PC-3 (cell line): ENCODE measurements around the gene SCNN1B. TPM values are rescaled to one million over a fixed set of nuclear protein-coding genes. Genes with fewer than 3 reads are reported as not detected.

Experiments
- ATAC-seq: fragments of 200-7000 bp; cut with Tn5 transposase; 2 replicates; pipeline ENCODE4 v1.9.1; 2020; ENCODE audit warnings: mild to moderate bottlenecking, moderate library complexity
- BruUV-seq: library from RNA; stranded (reverse); fragments of 400-500 nt; replicated peaks from 2 replicates; lab custom pipeline; 2021; lab: Mats Ljungman, UMichigan
- CTCF ChIA-PET: fragments of 300-600 bp; sonication (Branson Sonifier 250); formaldehyde crosslinking; loops from one replicate; lab custom pipeline; 2022; ENCODE audit warnings: antibody characterized with exemption; lab: Charles Lee
- POLR2A ChIA-PET: fragments of 300-600 bp; sonication (Branson Sonifier 250); formaldehyde crosslinking; loops from one replicate; lab custom pipeline; 2022; ENCODE audit warnings: antibody characterized with exemption; ENCODE audit not compliant: unreplicated experiment; lab: Charles Lee
- DNase-seq: peaks from one replicate; pipeline ENCODE4 v3.0.0-alpha.2; 2015
- H2AFZ ChIP-seq: fragments of 300-600 bp; sonication (generic); 2 replicates; pipeline ENCODE4 v1.6.0; 2016; ENCODE audit warnings: antibody characterized with exemption, low read length
- H3F3A ChIP-seq: fragments of 300-600 bp; sonication (generic); one replicate; pipeline ENCODE4 v1.6.0; 2017; ENCODE audit warnings: antibody characterized with exemption, low read length, control low read depth, mild to moderate bottlenecking; ENCODE audit not compliant: unreplicated experiment
- H3K27ac ChIP-seq: fragments of 300-600 bp; sonication (generic); 2 replicates; pipeline ENCODE4 v1.5.1; 2016; ENCODE audit warnings: mild to moderate bottlenecking, low read length
- H3K27me3 ChIP-seq: fragments of 300-600 bp; sonication (generic); 2 replicates; pipeline ENCODE4 v1.6.1; 2016; ENCODE audit warnings: low read length, mixed read lengths
- H3K36me3 ChIP-seq: fragments of 300-600 bp; sonication (generic); 2 replicates; pipeline ENCODE4 v1.6.1; 2016; ENCODE audit warnings: low read depth, mixed run types, low read length, mixed read lengths
- H3K4me1 ChIP-seq: fragments of 300-600 bp; sonication (generic); 2 replicates; pipeline ENCODE4 v1.5.1; 2016; ENCODE audit warnings: low read length; ENCODE audit not compliant: insufficient read depth
- H3K4me2 ChIP-seq: fragments of 300-600 bp; sonication (generic); 2 replicates; pipeline ENCODE4 v1.6.0; 2016; ENCODE audit warnings: low read length
- H3K4me3 ChIP-seq: fragments of 300-600 bp; sonication (generic); 2 replicates; pipeline ENCODE4 v1.5.1; 2016; ENCODE audit warnings: mild to moderate bottlenecking, low read length, mixed read lengths
- H3K79me2 ChIP-seq: fragments of 300-600 bp; sonication (generic); 2 replicates; pipeline ENCODE4 v1.6.1; 2017; ENCODE audit warnings: low read length, mixed read lengths
- H3K9ac ChIP-seq: fragments of 300-600 bp; sonication (generic); 2 replicates; pipeline ENCODE4 v1.6.0; 2016; ENCODE audit warnings: mild to moderate bottlenecking, low read length
- H3K9me2 ChIP-seq: fragments of 300-600 bp; sonication (generic); replicated peaks from 2 replicates; pipeline ENCODE4 v1.6.1; 2016; ENCODE audit warnings: mixed run types, low read length, mixed read lengths
- H3K9me3 ChIP-seq: fragments of 300-600 bp; sonication (generic); 2 replicates; pipeline ENCODE4 v1.6.1; 2016; ENCODE audit warnings: low read length, mixed read lengths
- H4K20me1 ChIP-seq: fragments of 300-600 bp; sonication (generic); 2 replicates; pipeline ENCODE4 v1.6.1; 2016; ENCODE audit warnings: low read length, mixed read lengths
- EZH2 ChIP-seq: fragments of 300-600 bp; sonication (generic); IDR thresholded peaks from one replicate; pipeline ENCODE4 v1.6.1; 2017; ENCODE audit warnings: antibody characterized with exemption, mild to moderate bottlenecking, low read length; ENCODE audit not compliant: unreplicated experiment
- EZH2phosphoT487 ChIP-seq: fragments of 300-600 bp; sonication (generic); IDR thresholded peaks from 2 replicates; pipeline ENCODE4 v1.6.1; 2018; ENCODE audit warnings: mild to moderate bottlenecking, antibody characterized with exemption, low read length, borderline replicate concordance
- intact Hi-C: fragments of 100-400 bp; cut with micrococcal nuclease; formaldehyde crosslinking; loops from 2 replicates; pipeline ENCODE4 v1.9.0; 2023
- total RNA-seq: library from RNA; depleted of rRNA; stranded (reverse); fragments of >200 nt; gene quantifications from 2 replicates; pipeline ENCODE4 v1.2.3, GENCODE V29; 2014
- TF ChIP-seq, protein P1 (sequence below): fragments of 300-600 bp; sonication (generic); conservative IDR thresholded peaks from 2 replicates; pipeline ENCODE4 v1.5.1; 2017; ENCODE audit warnings: antibody characterized with exemption, low read depth, mild to moderate bottlenecking, low read length

Gene SCNN1B
- total RNA-seq, 1 experiment from 2014 or later = 4.1 TPM

GRCh38 chr16:23321206-23321875 is 19.2 kb downstream of the SCNN1B start:
- Histone ChIP-seq H3K4me1 (peaks cover 13% of the 10 kb centered on the region), H3K9me3 (no peaks in the 10 kb centered on the region), H4K20me1 (no peaks in the 10 kb centered on the region), H3F3A (no peaks in the 10 kb centered on the region), H3K4me2 (no peak overlapping the region), H3K36me3 (no peaks in the 10 kb centered on the region), H3K79me2 (no peaks in the 10 kb centered on the region), H2AFZ (no peak overlapping the region), H3K4me3 (no peak overlapping the region), H3K9me2 (no peaks in the 10 kb centered on the region), H3K9ac (no peak overlapping the region), H3K27ac (no peak overlapping the region), H3K27me3 (no peaks in the 10 kb centered on the region)
- TF ChIP-seq, protein P1, sequence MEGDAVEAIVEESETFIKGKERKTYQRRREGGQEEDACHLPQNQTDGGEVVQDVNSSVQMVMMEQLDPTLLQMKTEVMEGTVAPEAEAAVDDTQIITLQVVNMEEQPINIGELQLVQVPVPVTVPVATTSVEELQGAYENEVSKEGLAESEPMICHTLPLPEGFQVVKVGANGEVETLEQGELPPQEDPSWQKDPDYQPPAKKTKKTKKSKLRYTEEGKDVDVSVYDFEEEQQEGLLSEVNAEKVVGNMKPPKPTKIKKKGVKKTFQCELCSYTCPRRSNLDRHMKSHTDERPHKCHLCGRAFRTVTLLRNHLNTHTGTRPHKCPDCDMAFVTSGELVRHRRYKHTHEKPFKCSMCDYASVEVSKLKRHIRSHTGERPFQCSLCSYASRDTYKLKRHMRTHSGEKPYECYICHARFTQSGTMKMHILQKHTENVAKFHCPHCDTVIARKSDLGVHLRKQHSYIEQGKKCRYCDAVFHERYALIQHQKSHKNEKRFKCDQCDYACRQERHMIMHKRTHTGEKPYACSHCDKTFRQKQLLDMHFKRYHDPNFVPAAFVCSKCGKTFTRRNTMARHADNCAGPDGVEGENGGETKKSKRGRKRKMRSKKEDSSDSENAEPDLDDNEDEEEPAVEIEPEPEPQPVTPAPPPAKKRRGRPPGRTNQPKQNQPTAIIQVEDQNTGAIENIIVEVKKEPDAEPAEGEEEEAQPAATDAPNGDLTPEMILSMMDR = no peak
- TF ChIP-seq EZH2 = no peak
- TF ChIP-seq EZH2phosphoT487 = no peak
- intact Hi-C loops = no loop called here
- ChIA-PET CTCF (no interaction called here), POLR2A (no interaction called here)
- ATAC-seq = no peak
- no TSS peak for BruUV-seq
- no peak for DNase-seq

GRCh38 chr16:23323224-23324030 is 21.3 kb downstream of the SCNN1B start:
- H3K9me3 ChIP-seq = no peaks in the 10 kb centered on the region
- H3F3A ChIP-seq = no peaks in the 10 kb centered on the region
- TF ChIP-seq, protein P1 = no peak
- no peak for TF ChIP-seq EZH2phosphoT487
- TF ChIP-seq EZH2 = no peak
- H3K9ac ChIP-seq = no peak overlapping the region
- no peaks in the 10 kb centered on the region for H3K27me3 ChIP-seq
- ChIA-PET CTCF (no interaction called here), POLR2A (no interaction called here)
- BruUV-seq = no TSS peak
- H2AFZ ChIP-seq = no peak overlapping the region
- H3K9me2 ChIP-seq = no peaks in the 10 kb centered on the region
- ATAC-seq (no peak), DNase-seq (no peak)
- no peaks in the 10 kb centered on the region for H3K79me2 ChIP-seq
- no peaks in the 10 kb centered on the region for H4K20me1 ChIP-seq
- intact Hi-C loops = loop anchor here (1.0 kb wide), 1 partner anchor 111 kb away; no protein-coding TSS in a partner anchor
- peaks cover 13% of the 10 kb centered on the region for H3K4me1 ChIP-seq
- H3K27ac ChIP-seq = no peak overlapping the region
- no peaks in the 10 kb centered on the region for H3K36me3 ChIP-seq
- no peak overlapping the region for H3K4me3 ChIP-seq
- no peak overlapping the region for H3K4me2 ChIP-seq
